D341Med (cell line): ENCODE results near the gene TMPRSS4.
A peak's percentile ranks its signal among the peaks of the same experiment; 100 is the strongest.

ENCODE experiments used
- DNase-seq: peaks from one replicate; pipeline ENCODE4 v3.0.0; 2012; ENCODE audit warnings: low spot score

The TMPRSS4 gene

GRCh38 chr11:118079491-118079890 lies 2.6 kb downstream of the TMPRSS4 start:
- DNase-seq: no peak

DNA sequence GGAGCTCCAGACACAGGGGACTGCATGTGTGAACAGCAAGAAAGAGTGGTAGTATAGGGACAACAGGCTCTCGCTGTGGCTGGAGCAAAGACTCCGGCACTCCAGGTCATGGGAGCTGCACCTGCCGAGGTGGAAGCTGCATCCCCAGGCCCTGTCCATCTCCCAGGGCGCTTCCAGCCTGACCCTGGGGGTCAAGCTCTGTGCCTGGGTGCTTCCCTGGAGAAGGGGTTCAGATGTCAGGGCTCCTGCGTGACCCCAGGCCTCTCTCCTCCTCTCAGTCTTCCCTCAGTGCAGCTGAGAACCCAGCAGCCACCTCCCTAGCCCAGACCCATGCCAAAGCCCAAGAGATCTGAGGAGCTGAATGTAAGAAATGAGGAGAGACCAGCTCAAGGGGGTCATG lies 3.4 kb downstream of the TMPRSS4 start:
- DNase-seq: no peak

GRCh38 chr11:118081241-118081958 lies 4.5 kb downstream of the TMPRSS4 start:
- DNase-seq: no peak

DNA sequence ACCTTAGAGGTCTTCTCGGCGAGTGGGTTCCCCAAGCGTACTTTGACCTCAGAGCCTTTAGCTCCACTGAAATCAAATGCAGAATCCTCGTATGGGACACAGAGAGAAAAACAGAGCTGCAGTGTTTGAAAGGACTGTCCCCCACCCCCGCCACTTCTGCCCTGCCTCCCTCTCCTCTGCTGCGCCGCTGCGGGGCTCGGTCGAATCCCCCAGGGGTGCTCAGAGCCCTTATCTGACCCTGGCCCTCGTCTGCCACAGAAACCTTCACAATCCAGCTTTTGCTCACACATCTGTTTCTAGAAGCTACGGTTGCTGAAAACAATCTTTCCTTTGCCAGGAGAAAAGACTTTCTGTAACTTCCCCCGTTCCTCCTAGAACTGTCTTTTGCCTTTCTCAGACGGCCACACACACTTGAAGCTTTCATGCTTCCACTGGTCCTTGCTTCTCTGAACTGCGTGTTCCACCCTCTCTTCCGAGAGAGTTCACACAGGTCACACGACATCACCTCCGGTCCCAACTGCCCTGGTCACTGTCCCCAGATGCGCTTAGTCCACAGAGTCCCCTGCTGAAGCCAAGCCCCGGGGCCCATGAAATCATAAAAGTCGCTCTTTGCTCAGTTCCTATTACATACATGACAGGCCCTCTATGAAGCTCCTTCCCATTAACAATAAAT lies 6.1 kb downstream of the TMPRSS4 start:
- DNase-seq: no peak

GRCh38 chr11:118084247-118084646 lies 7.4 kb downstream of the TMPRSS4 start:
- no peak for DNase-seq

GRCh38 chr11:118084656-118085055 lies 7.8 kb downstream of the TMPRSS4 start:
- DNase-seq: no peak

DNA sequence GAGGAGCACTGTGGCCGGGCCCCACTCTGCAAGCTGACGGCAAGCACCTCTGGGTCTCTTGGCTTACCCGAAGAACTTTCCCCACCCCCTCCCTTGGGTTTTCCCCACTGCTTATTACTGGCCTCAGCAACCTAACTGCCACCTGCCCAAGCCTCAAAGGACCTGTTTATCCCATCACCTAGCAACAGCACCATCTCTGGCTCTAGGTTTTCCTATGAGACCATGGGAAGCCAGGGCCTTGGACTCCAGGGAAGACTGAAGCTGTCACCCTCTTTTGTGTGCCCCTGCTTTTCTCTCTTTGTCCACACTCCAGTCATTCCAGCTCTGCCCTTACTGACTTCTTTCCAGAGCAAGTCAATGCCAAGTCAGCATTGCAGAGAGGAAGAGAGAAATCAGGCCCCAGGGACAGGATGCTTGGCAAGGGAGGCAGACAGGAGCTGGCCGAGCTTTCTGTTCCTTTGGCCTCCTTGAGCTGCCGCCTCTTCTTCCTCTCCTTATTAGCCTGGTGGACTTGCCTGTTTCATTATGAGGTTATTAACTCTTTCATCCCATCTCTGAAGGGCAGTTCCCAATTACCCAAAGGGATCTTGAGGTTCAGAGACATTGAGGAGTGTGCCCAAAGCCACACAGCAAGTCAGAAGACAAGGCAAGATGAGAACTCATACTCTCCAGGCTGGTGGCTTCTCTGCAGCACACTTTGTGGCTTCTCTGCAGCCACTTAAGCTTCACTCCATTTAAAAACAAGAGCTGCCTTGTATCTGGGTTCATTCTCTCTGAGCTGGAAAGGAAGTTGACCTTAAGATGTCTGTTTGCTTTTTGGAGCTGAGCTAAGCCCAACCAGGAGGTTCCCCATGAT lies 10.3 kb downstream of the TMPRSS4 start, which contains the start of gene SMIM35:
TSS of gene SMIM35 (minus strand) at position 51 of the 856 bp plus-strand sequence. CDS start 206 bp downstream, outside the sequence.
- no peak for DNase-seq

- no peak for DNase-seq
Measured at GRCh38 chr11:118087931-118088330, 11.1 kb downstream of the TMPRSS4 start.

DNA sequence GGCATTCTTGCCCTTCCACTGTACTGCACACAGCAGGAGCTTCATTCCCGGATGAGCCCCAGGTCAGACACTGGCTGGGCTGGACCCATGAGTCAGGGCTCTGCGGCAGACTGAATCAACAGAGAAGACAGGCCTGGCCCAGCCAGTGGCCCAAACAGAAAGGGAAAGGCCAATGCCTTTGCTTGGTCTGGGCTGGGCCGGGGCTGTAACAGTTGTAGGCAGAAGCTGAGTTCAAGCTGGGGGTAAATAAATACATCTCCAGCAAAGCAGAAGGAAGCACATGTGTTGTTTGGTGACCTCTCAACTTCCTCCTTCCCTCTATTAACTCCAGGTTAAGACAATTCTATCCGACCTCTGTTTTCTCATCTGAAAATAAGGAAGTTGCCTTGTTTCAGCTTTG lies 11.7 kb downstream of the TMPRSS4 start:
- DNase-seq: no peak

GRCh38 chr11:118090545-118091162 lies 13.8 kb downstream of the TMPRSS4 start:
- no peak for DNase-seq

DNA sequence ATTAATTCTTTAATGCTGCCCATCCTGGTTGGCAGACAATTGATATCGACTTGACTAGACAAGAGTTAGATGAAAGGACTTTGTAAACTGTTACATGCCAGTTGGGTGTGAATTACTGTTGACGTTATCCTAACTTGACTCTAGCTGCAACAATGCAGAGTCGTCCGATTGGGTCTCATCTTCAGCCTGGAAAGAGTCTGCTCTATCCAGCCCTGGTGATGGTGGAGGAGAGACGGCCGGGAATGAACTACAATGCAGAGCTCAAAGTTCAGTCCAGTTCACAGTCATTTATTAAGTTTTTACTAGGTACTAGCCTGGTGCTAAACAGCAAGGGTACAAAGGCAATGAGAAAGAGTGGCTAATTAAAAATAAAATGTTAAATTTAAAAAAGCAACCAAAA lies 14.8 kb downstream of the TMPRSS4 start:
- no peak for DNase-seq

GRCh38 chr11:118092907-118093571 lies 16.2 kb downstream of the TMPRSS4 start:
- DNase-seq: no peak

DNA sequence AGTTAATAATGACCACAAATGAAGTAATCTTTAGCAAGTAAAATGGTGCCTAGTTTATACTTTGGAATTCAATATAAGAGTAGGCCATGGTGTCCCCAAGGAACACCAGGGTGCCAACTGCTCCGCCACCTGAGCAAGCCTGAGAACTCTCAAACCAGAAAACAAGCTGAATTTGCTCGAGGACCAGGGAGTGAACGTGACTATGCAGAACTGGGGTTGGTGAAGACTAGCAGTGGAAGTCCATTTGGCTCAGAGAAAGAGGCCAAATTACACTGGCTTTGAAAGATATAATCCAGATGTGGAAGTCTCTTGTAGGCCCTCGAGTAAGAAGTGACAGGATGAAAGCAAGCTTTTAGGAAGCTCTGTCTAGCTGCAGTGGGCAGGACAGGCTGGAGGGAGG lies 18.6 kb downstream of the TMPRSS4 start:
- DNase-seq: no peak

- DNase-seq: no peak
Measured at GRCh38 chr11:118095967-118096367, 19.1 kb downstream of the TMPRSS4 start.

DNA sequence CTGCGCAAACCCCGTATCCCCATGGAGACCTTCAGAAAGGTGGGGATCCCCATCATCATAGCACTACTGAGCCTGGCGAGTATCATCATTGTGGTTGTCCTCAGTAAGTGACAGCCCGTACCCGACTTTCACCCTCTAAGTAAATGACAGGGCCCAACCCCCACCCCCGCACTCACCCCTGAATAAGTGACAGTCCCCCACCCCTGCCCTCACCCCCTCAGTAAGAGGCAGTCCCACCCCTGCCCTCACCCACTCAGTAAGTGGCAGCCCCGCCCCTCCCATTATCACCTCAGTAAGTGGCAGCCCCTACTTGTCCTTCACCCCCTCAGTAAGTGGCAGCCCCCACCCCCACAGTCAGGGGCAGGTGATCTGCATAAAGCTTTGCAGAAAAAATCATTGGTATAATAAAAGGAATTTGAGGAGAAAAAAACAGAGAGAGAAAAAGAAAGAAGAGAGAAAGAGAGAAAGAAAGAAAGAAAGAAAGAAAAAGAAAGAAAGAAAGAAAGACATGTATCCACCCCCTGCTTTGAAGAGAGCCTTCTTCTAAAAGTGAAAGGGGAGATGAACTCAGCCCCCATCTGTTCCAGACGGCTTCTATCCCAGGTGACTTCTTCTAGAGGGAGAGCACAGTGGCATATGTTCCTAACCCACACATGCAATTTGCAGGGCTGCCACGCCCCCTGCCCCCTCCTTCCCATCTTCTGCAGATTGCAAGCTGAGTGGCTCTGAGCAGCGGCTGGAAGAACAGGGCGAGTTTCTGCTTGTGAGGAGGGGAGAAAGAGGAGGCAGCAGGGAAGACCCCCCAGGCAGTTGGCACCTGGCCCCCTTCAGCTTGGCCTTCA lies 22.3 kb downstream of the TMPRSS4 start:
- DNase-seq: peak; percentile 50

DNA sequence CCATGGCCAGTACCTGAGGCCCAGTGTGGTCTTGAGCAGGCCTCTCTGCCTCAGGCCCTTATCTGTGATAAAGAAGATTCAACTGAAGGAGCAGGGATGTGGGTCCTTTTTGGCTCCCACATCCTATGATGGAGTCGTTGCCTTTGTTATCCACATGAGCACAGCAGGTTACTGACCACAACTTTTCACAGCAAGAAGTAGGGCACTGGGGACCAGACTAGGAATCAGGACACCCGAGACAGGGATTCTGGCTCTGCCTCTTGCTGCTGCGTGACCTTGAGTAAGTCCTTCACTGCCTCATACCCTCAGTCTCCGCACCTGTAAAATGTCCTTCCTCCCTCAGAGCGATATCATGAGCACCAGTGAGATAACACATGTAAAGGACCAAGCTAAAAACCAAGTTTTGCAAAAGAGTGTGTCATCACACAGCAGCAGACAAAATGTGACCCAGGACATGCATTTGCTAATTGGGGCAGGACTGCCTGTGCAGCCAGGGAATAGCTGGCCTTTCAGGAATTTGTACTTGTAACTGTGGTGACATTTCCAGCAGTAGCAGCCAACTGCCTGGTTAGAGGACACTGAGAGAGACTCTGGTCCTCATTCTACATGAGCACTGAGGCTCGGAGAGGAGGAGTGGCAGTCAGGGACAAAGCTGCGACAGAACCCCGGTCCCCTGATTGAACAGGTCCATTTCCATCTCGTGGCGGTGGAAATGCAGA lies 23.1 kb downstream of the TMPRSS4 start:
- DNase-seq: no peak

- DNase-seq: peak; percentile 5
Measured at GRCh38 chr11:118100691-118101232, 23.9 kb downstream of the TMPRSS4 start.

- DNase-seq: no peak
Measured at GRCh38 chr11:118102721-118103261, 25.9 kb downstream of the TMPRSS4 start.

GRCh38 chr11:118104491-118104890 lies 27.6 kb downstream of the TMPRSS4 start:
- no peak for DNase-seq
